K562 (cell line): ENCODE data around the gene CCDC71L. TPM values are rescaled to one million over a fixed set of nuclear protein-coding genes. Genes with fewer than 3 reads are reported as not detected.
A peak's percentile ranks its signal among the peaks of the same experiment; 100 is the strongest.

Experiments used
- ESRRB ChIP-seq: fragments of 250-450 bp; sonication (Bioruptor Pico); IDR thresholded peaks from 2 replicates; pipeline ENCODE4 v1.5.0; 2020; ENCODE audit warnings: mild to moderate bottlenecking, moderate library complexity, borderline replicate concordance
- HCFC1 ChIP-seq: IDR thresholded peaks from 2 replicates; pipeline ENCODE4 v1.6.1; 2012; ENCODE audit warnings: low read depth, low read length, improper control_type of control experiment
- HLTF ChIP-seq: fragments of 450-650 bp; IDR thresholded peaks from 2 replicates; pipeline ENCODE4 v1.6.1; 2016
- MAFF ChIP-seq: IDR thresholded peaks from 2 replicates; pipeline ENCODE4 v1.6.1; 2012; ENCODE audit warnings: low read length, improper control_type of control experiment
- MEF2D ChIP-seq: conservative IDR thresholded peaks from 2 replicates; pipeline ENCODE4 v1.6.1; 2016; ENCODE audit warnings: low read depth, missing genetic modification characterization, missing compliant biosample characterization
- SMARCB1 ChIP-seq: IDR thresholded peaks from 2 replicates; pipeline ENCODE4 v1.6.1; 2011; ENCODE audit warnings: improper control_type of control experiment, low read depth; ENCODE audit not compliant: insufficient read length
- SRSF7 ChIP-seq: fragments of 200-400 bp; formaldehyde crosslinking; optimal IDR thresholded peaks from 2 replicates; pipeline ENCODE3; 2017; ENCODE audit warnings: mild to moderate bottlenecking, low read depth, low read length
- TARDBP ChIP-seq: fragments of 450-650 bp; IDR thresholded peaks from 2 replicates; pipeline ENCODE4 v1.6.1; 2016
- TCF7 ChIP-seq: sonication (generic); IDR thresholded peaks from 2 replicates; pipeline ENCODE4 v1.6.1; 2016; ENCODE audit warnings: antibody characterized with exemption, borderline replicate concordance
- ZFP1 ChIP-seq: fragments of 450-650 bp; formaldehyde crosslinking; IDR thresholded peaks from 2 replicates; pipeline ENCODE4 v1.4.0; 2020; ENCODE audit warnings: mild to moderate bottlenecking, mixed read lengths
- ZNF384 ChIP-seq: IDR thresholded peaks from 2 replicates; pipeline ENCODE4 v1.6.1; 2012; ENCODE audit warnings: low read depth, low read length, improper control_type of control experiment
- polyA plus RNA-seq, 8 experiments: library from polyadenylated mRNA; depleted of rRNA in 4 of 8; stranded (reverse) in 5 of 8; unstranded in 3 of 8; fragments of >200 nt; fragmentation: Nextera tagmentation in 2 of 8; fragmentation: Illumina TruSeq in 1 of 8; extraction: Ambion mirVana in 2 of 8; extraction: Trizol in 1 of 8; gene quantifications; 2 replicates each; pipeline versions ENCODE4 v1.2.1 to v1.2.3, GENCODE V29; 2011 to 2014; ENCODE audit warnings: inconsistent platforms in 1 of 8, missing spikeins in 1 of 8
- total RNA-seq, 7 experiments: library from RNA; depleted of rRNA in 6 of 7; stranded (reverse); fragments of >200 nt in 6 of 7; fragmentation: Illumina TruSeq in 2 of 7; extraction: Trizol in 2 of 7; gene quantifications; 2 replicates each; pipeline versions ENCODE4 v1.2.1 to v1.2.3, GENCODE V29; 2011 to 2021; ENCODE audit warnings: low replicate concordance in 1 of 7
- TF ChIP-seq, protein P1 (sequence below), 3 experiments: fragments of 200-800 bp in 1 of 3; fragments of 250-450 bp in 1 of 3; fragments of 450-650 bp in 1 of 3; sonication (Bioruptor Pico) in 1 of 3; sonication (Bioruptor generic) in 1 of 3; formaldehyde crosslinking in 1 of 3; IDR thresholded peaks; 2 replicates each; pipeline versions ENCODE4 v1.6.1 to v1.8.0; 2016 to 2022; ENCODE audit warnings: mild to moderate bottlenecking in 2 of 3, missing genetic modification characterization in 2 of 3, missing compliant biosample characterization in 1 of 3, moderate library complexity in 1 of 3
- TF ChIP-seq, protein P2 (sequence below): sonication (generic); formaldehyde crosslinking; IDR thresholded peaks from 2 replicates; pipeline ENCODE4 v1.8.0; 2023; ENCODE audit warnings: mild to moderate bottlenecking, missing genetic modification reagents
- TF ChIP-seq, protein P3 (sequence below): fragments of 200-800 bp; sonication (Bioruptor generic); IDR thresholded peaks from 2 replicates; pipeline ENCODE4 v1.6.1; 2016; ENCODE audit warnings: missing genetic modification characterization, missing compliant biosample characterization
- TF ChIP-seq, protein P4 (sequence below): fragments of 250-450 bp; sonication (Bioruptor Pico); IDR thresholded peaks from 2 replicates; pipeline ENCODE4 v1.8.0; 2022; ENCODE audit warnings: inconsistent platforms, mild to moderate bottlenecking, moderate library complexity, borderline replicate concordance

The CCDC71L gene
- total and polyA plus RNA-seq, 9 of the 15 experiments (the other 6 are each of a cell fraction or from before 2014, with no cell fraction given) = 5.7 to 108 (median 25.4) TPM

DNA sequence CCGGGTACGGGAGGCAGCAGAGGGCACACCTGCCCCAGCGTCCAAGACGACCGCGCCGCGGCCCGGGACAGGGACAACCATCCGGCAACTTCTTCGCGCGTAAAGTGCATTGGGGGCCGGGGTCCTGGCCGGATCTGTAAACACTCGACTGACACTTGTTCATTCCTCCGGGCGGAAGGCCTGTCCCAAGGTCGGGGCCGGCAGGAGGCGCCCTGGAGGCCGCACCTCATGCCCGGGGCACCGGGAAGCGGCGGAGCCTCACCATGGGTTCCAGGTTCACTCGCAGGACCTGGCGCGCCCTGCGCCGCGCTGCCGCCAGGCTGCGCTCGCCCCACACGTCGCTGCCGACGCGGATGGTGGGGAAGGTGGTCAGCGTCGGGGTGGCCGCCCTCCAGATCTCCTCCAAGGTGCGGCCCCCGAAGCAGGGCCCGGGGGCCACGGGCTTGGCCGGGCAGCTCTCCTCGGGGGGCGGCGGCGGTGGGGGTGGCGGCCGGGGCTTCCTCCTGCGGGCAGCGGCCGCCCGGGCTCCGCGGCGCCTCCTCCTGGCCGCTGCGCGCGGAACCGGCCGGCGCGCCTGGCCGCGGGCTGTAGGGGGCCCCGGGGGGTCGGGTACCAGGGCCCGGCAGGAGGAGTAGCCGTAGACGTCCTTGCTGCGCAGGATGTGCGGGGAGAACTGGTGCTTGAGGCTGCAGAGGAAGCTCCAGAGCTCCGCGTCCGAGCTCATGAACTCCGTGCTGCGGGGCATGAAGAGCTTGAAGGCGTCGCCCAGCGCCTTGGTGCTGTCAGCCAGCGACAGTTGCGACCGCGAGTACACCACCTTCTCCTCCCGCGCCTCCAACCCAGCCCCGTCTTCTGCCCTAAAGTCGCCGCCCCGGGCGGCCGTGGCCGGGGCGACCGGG is 746 bp downstream of the CCDC71L start (continued):
- TF ChIP-seq, protein P1, sequence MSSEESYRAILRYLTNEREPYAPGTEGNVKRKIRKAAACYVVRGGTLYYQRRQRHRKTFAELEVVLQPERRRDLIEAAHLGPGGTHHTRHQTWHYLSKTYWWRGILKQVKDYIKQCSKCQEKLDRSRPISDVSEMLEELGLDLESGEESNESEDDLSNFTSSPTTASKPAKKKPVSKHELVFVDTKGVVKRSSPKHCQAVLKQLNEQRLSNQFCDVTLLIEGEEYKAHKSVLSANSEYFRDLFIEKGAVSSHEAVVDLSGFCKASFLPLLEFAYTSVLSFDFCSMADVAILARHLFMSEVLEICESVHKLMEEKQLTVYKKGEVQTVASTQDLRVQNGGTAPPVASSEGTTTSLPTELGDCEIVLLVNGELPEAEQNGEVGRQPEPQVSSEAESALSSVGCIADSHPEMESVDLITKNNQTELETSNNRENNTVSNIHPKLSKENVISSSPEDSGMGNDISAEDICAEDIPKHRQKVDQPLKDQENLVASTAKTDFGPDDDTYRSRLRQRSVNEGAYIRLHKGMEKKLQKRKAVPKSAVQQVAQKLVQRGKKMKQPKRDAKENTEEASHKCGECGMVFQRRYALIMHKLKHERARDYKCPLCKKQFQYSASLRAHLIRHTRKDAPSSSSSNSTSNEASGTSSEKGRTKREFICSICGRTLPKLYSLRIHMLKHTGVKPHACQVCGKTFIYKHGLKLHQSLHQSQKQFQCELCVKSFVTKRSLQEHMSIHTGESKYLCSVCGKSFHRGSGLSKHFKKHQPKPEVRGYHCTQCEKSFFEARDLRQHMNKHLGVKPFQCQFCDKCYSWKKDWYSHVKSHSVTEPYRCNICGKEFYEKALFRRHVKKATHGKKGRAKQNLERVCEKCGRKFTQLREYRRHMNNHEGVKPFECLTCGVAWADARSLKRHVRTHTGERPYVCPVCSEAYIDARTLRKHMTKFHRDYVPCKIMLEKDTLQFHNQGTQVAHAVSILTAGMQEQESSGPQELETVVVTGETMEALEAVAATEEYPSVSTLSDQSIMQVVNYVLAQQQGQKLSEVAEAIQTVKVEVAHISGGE (CRISPR knock-in tag; IDR thresholded peaks at IDR 0.05) = peak in 1 of 3 experiments; percentile 52; a peak in 2 of 6 replicates
- peak; percentile 32; the same call in 1 of the 2 replicates for TF ChIP-seq ZFP1
- TF ChIP-seq MAFF = no peak
- 0 out of 2 replicates have a peak, but pooled peaks have one; percentile 36 for TF ChIP-seq HLTF
- TF ChIP-seq ESRRB (CRISPR knock-in tag) = no peak
- no peak for TF ChIP-seq MEF2D (tag)
- TF ChIP-seq ZNF384 = peak; percentile 44
- TF ChIP-seq SRSF7 = no peak
- 0 out of 2 replicates have a peak, but pooled peaks have one; percentile 73 for TF ChIP-seq TCF7
- TF ChIP-seq, protein P2, sequence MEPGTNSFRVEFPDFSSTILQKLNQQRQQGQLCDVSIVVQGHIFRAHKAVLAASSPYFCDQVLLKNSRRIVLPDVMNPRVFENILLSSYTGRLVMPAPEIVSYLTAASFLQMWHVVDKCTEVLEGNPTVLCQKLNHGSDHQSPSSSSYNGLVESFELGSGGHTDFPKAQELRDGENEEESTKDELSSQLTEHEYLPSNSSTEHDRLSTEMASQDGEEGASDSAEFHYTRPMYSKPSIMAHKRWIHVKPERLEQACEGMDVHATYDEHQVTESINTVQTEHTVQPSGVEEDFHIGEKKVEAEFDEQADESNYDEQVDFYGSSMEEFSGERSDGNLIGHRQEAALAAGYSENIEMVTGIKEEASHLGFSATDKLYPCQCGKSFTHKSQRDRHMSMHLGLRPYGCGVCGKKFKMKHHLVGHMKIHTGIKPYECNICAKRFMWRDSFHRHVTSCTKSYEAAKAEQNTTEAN (CRISPR knock-in tag) = peak; percentile 31; the same call in 1 of the 2 replicates
- TF ChIP-seq SMARCB1 = peak; percentile 50
- TF ChIP-seq HCFC1 = peak; percentile 51; the same call in 1 of the 2 replicates
- TF ChIP-seq, protein P3, sequence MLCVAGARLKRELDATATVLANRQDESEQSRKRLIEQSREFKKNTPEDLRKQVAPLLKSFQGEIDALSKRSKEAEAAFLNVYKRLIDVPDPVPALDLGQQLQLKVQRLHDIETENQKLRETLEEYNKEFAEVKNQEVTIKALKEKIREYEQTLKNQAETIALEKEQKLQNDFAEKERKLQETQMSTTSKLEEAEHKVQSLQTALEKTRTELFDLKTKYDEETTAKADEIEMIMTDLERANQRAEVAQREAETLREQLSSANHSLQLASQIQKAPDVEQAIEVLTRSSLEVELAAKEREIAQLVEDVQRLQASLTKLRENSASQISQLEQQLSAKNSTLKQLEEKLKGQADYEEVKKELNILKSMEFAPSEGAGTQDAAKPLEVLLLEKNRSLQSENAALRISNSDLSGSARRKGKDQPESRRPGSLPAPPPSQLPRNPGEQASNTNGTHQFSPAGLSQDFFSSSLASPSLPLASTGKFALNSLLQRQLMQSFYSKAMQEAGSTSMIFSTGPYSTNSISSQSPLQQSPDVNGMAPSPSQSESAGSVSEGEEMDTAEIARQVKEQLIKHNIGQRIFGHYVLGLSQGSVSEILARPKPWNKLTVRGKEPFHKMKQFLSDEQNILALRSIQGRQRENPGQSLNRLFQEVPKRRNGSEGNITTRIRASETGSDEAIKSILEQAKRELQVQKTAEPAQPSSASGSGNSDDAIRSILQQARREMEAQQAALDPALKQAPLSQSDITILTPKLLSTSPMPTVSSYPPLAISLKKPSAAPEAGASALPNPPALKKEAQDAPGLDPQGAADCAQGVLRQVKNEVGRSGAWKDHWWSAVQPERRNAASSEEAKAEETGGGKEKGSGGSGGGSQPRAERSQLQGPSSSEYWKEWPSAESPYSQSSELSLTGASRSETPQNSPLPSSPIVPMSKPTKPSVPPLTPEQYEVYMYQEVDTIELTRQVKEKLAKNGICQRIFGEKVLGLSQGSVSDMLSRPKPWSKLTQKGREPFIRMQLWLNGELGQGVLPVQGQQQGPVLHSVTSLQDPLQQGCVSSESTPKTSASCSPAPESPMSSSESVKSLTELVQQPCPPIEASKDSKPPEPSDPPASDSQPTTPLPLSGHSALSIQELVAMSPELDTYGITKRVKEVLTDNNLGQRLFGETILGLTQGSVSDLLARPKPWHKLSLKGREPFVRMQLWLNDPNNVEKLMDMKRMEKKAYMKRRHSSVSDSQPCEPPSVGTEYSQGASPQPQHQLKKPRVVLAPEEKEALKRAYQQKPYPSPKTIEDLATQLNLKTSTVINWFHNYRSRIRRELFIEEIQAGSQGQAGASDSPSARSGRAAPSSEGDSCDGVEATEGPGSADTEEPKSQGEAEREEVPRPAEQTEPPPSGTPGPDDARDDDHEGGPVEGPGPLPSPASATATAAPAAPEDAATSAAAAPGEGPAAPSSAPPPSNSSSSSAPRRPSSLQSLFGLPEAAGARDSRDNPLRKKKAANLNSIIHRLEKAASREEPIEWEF (CRISPR knock-in tag) = no peak
- TF ChIP-seq, protein P4, sequence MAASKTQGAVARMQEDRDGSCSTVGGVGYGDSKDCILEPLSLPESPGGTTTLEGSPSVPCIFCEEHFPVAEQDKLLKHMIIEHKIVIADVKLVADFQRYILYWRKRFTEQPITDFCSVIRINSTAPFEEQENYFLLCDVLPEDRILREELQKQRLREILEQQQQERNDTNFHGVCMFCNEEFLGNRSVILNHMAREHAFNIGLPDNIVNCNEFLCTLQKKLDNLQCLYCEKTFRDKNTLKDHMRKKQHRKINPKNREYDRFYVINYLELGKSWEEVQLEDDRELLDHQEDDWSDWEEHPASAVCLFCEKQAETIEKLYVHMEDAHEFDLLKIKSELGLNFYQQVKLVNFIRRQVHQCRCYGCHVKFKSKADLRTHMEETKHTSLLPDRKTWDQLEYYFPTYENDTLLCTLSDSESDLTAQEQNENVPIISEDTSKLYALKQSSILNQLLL (CRISPR knock-in tag) = no peak; the same call in 1 of the 2 replicates
- peak; percentile 97 for TF ChIP-seq TARDBP
